ENCODE results near the gene MDH2.
"Not testable (repeated sequence)": the region's sequence is repeated elsewhere in the genome, so short reads cannot be mapped to it uniquely, and the experiment has no call there.

The MDH2 gene

GRCh38 chr7:76072243-76073148 is 24.6 kb downstream of the MDH2 start:
- DNase-seq, result no peak

- DNase-seq, result no peak
Observed at GRCh38 chr7:76073335-76073990, 25.6 kb downstream of the MDH2 start.

- DNase-seq, result no peak
Observed at GRCh38 chr7:76074306-76074971, 26.5 kb downstream of the MDH2 start.

- DNase-seq, result no peak
Observed at GRCh38 chr7:76074972-76075370, 27.1 kb downstream of the MDH2 start.

- no peak for DNase-seq
Observed at GRCh38 chr7:76076995-76077394, 29.1 kb downstream of the MDH2 start.

- no peak for DNase-seq
Observed at GRCh38 chr7:76077435-76077834, 29.5 kb downstream of the MDH2 start.

GRCh38 chr7:76080204-76080603 is 32.3 kb downstream of the MDH2 start:
- DNase-seq, result no peak

GRCh38 chr7:76084115-76084514 is 36.2 kb downstream of the MDH2 start:
- not testable (repeated sequence) for DNase-seq

- DNase-seq, result no peak
Observed at GRCh38 chr7:76086070-76086469, 38.2 kb downstream of the MDH2 start.

- DNase-seq, result not testable (repeated sequence)
Observed at GRCh38 chr7:76087362-76087791, 39.5 kb downstream of the MDH2 start.

- no peak for DNase-seq
Observed at GRCh38 chr7:76089865-76090475, 42.1 kb downstream of the MDH2 start.

- DNase-seq, result no peak
Observed at GRCh38 chr7:76091506-76091905, 43.6 kb downstream of the MDH2 start.

GRCh38 chr7:76093531-76093930 is 45.6 kb downstream of the MDH2 start:
- not testable (repeated sequence) for DNase-seq

GRCh38 chr7:76094326-76094725 is 46.4 kb downstream of the MDH2 start:
- DNase-seq, result not testable (repeated sequence)

- no peak for DNase-seq
Observed at GRCh38 chr7:76095908-76096307, 48.0 kb downstream of the MDH2 start.

GRCh38 chr7:76101693-76102437 is 54.0 kb downstream of the MDH2 start:
- not testable (repeated sequence) for DNase-seq

GRCh38 chr7:76103788-76104187 is 55.9 kb downstream of the MDH2 start:
- not testable (repeated sequence) for DNase-seq

- DNase-seq, result not testable (repeated sequence)
Observed at GRCh38 chr7:76106130-76106529, 58.2 kb downstream of the MDH2 start.

- no peak for DNase-seq
Observed at GRCh38 chr7:76106893-76107292, 59.0 kb downstream of the MDH2 start.

- no peak for DNase-seq
Observed at GRCh38 chr7:76108540-76109233, 60.8 kb downstream of the MDH2 start.

- not testable (repeated sequence) for DNase-seq
Observed at GRCh38 chr7:76113042-76113630, 65.2 kb downstream of the MDH2 start.

All from CD4-positive, alpha-beta T cell treated with Interleukin-17A for 4 hours (primary cell).